HEK293 (cell line): ENCODE measurements around the gene RNF41.

Experiments used
- GFI1B ChIP-seq: fragments of 450-650 bp; formaldehyde crosslinking; IDR thresholded peaks from 2 replicates; pipeline ENCODE4 v1.5.1; 2016; ENCODE audit warnings: missing biosample characterization, missing genetic modification characterization
- ZBTB44 ChIP-seq: fragments of 450-650 bp; IDR thresholded peaks from 2 replicates; pipeline ENCODE4 v1.5.1; 2018; ENCODE audit warnings: missing biosample characterization, mild to moderate bottlenecking, missing genetic modification characterization
- ZFP69B ChIP-seq: fragments of 450-650 bp; formaldehyde crosslinking; IDR thresholded peaks from 2 replicates; pipeline ENCODE4 v1.5.1; 2016; ENCODE audit warnings: missing biosample characterization, missing genetic modification characterization
- ZNF148 ChIP-seq: fragments of 450-650 bp; formaldehyde crosslinking; IDR thresholded peaks from 2 replicates; pipeline ENCODE4 v1.5.0; 2017; ENCODE audit warnings: missing biosample characterization, missing genetic modification characterization, borderline replicate concordance
- ZNF184 ChIP-seq: fragments of 450-650 bp; IDR thresholded peaks from 2 replicates; pipeline ENCODE4 v1.5.1; 2018; ENCODE audit warnings: missing biosample characterization, mild to moderate bottlenecking, missing genetic modification characterization
- ZNF214 ChIP-seq: fragments of 450-650 bp; formaldehyde crosslinking; IDR thresholded peaks from 2 replicates; pipeline ENCODE4 v1.5.1; 2017; ENCODE audit warnings: missing biosample characterization, mild to moderate bottlenecking, missing genetic modification characterization, borderline replicate concordance
- ZNF223 ChIP-seq: fragments of 450-650 bp; formaldehyde crosslinking; IDR thresholded peaks from 2 replicates; pipeline ENCODE4 v1.5.1; 2016; ENCODE audit warnings: missing biosample characterization, missing genetic modification characterization
- ZNF23 ChIP-seq: fragments of 450-650 bp; formaldehyde crosslinking; IDR thresholded peaks from 2 replicates; pipeline ENCODE4 v1.5.1; 2016; ENCODE audit warnings: missing biosample characterization, missing genetic modification characterization, borderline replicate concordance
- ZNF580 ChIP-seq: fragments of 450-650 bp; formaldehyde crosslinking; IDR thresholded peaks from 2 replicates; pipeline ENCODE4 v1.5.1; 2016; ENCODE audit warnings: missing biosample characterization, missing genetic modification characterization
- ZNF585B ChIP-seq: fragments of 450-650 bp; formaldehyde crosslinking; IDR thresholded peaks from 2 replicates; pipeline ENCODE4 v1.5.1; 2016; ENCODE audit warnings: missing biosample characterization, missing genetic modification characterization
- ZNF677 ChIP-seq: fragments of 450-650 bp; IDR thresholded peaks from 2 replicates; pipeline ENCODE4 v1.5.0; 2018; ENCODE audit warnings: missing biosample characterization, mild to moderate bottlenecking, missing genetic modification characterization, moderate library complexity
- ZNF707 ChIP-seq: fragments of 450-650 bp; formaldehyde crosslinking; IDR thresholded peaks from 2 replicates; pipeline ENCODE4 v1.5.1; 2016; ENCODE audit warnings: missing biosample characterization, missing genetic modification characterization
- ZNF776 ChIP-seq: fragments of 450-650 bp; formaldehyde crosslinking; IDR thresholded peaks from 2 replicates; pipeline ENCODE4 v1.5.0; 2017; ENCODE audit warnings: missing biosample characterization, missing genetic modification characterization, borderline replicate concordance
- ZNF785 ChIP-seq: fragments of 450-650 bp; formaldehyde crosslinking; IDR thresholded peaks from 2 replicates; pipeline ENCODE4 v1.5.1; 2016; ENCODE audit warnings: missing biosample characterization, missing genetic modification characterization
- ZNF792 ChIP-seq: fragments of 450-650 bp; formaldehyde crosslinking; IDR thresholded peaks from 2 replicates; pipeline ENCODE4 v1.5.1; 2016; ENCODE audit warnings: missing biosample characterization, missing genetic modification characterization
- ZSCAN5A ChIP-seq: fragments of 450-650 bp; formaldehyde crosslinking; IDR thresholded peaks from 2 replicates; pipeline ENCODE4 v1.5.1; 2016; ENCODE audit warnings: missing biosample characterization, missing genetic modification characterization
- TF ChIP-seq, protein P1 (sequence below): fragments of 450-650 bp; formaldehyde crosslinking; IDR thresholded peaks from 2 replicates; pipeline ENCODE4 v1.5.1; 2017; ENCODE audit warnings: missing biosample characterization, missing genetic modification characterization
- TF ChIP-seq, protein P2 (sequence below): fragments of 450-650 bp; formaldehyde crosslinking; IDR thresholded peaks from 2 replicates; pipeline ENCODE4 v1.5.1; 2016; ENCODE audit warnings: missing biosample characterization, missing genetic modification characterization
- TF ChIP-seq, protein P3 (sequence below): fragments of 450-650 bp; formaldehyde crosslinking; IDR thresholded peaks from 2 replicates; pipeline ENCODE4 v1.5.1; 2016; ENCODE audit warnings: missing biosample characterization, missing genetic modification characterization

RNF41 gene

DNA sequence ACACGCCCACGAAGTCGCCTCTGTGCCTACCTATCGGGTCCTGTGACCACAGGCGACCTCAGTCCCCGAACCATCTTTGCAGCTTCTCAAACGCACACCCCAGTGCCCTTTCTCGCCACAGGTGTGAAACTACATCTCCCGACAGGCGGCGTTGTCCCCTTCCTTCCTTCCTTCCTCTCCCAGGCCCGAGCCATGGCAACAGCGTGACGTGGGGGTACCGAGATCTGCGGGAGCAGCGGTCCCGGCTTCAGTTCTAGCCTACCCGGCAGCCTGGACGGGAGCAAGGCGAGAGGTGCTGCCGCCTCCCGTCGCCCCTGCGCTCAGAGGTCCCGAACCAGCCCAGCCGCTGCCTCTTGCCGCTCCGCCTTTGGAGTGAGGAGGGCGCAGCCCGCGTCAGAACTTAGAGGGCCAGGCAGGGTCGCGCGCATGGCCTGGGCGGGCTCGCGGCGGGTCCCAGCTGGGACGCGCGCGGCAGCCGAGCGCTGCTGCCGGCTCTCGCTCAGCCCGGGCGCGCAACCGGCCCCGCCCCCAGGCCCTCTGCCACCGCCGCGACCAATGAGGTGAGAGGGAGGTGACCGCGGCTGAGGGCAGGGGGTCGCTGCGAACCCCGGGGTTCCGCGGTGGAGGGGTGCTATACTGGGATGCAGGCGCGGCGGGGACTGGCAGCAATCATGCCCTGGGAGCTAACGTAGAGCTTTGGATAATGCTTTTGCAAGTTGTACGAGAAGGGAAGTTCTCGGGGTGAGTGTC lies 45.1 kb upstream of the RNF41 start, which contains the start of gene COQ10A (continued):
- TF ChIP-seq ZNF148 = no peak
- TF ChIP-seq ZSCAN5A (tag by site-specific recombination) = 0 out of 2 replicates have a peak, but pooled peaks have one; percentile 80
- no peak for TF ChIP-seq ZNF23
- TF ChIP-seq ZNF792 (tag by site-specific recombination) = 0 out of 2 replicates have a peak, but pooled peaks have one; percentile 54
- TF ChIP-seq ZBTB44 (tag by site-specific recombination) = no peak
- TF ChIP-seq ZNF223 (tag by site-specific recombination) = no peak
- TF ChIP-seq ZNF776 (tag by site-specific recombination) = no peak
- TF ChIP-seq ZNF707 (tag by site-specific recombination) = no peak
- TF ChIP-seq ZFP69B (tag by site-specific recombination) = peak; percentile 79
- TF ChIP-seq ZNF785 (tag by site-specific recombination) = no peak
- no peak for TF ChIP-seq ZNF184 (tag by site-specific recombination)
- TF ChIP-seq, protein P1, sequence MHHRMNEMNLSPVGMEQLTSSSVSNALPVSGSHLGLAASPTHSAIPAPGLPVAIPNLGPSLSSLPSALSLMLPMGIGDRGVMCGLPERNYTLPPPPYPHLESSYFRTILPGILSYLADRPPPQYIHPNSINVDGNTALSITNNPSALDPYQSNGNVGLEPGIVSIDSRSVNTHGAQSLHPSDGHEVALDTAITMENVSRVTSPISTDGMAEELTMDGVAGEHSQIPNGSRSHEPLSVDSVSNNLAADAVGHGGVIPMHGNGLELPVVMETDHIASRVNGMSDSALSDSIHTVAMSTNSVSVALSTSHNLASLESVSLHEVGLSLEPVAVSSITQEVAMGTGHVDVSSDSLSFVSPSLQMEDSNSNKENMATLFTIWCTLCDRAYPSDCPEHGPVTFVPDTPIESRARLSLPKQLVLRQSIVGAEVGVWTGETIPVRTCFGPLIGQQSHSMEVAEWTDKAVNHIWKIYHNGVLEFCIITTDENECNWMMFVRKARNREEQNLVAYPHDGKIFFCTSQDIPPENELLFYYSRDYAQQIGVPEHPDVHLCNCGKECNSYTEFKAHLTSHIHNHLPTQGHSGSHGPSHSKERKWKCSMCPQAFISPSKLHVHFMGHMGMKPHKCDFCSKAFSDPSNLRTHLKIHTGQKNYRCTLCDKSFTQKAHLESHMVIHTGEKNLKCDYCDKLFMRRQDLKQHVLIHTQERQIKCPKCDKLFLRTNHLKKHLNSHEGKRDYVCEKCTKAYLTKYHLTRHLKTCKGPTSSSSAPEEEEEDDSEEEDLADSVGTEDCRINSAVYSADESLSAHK (tag by site-specific recombination) = no peak
- TF ChIP-seq, protein P2, sequence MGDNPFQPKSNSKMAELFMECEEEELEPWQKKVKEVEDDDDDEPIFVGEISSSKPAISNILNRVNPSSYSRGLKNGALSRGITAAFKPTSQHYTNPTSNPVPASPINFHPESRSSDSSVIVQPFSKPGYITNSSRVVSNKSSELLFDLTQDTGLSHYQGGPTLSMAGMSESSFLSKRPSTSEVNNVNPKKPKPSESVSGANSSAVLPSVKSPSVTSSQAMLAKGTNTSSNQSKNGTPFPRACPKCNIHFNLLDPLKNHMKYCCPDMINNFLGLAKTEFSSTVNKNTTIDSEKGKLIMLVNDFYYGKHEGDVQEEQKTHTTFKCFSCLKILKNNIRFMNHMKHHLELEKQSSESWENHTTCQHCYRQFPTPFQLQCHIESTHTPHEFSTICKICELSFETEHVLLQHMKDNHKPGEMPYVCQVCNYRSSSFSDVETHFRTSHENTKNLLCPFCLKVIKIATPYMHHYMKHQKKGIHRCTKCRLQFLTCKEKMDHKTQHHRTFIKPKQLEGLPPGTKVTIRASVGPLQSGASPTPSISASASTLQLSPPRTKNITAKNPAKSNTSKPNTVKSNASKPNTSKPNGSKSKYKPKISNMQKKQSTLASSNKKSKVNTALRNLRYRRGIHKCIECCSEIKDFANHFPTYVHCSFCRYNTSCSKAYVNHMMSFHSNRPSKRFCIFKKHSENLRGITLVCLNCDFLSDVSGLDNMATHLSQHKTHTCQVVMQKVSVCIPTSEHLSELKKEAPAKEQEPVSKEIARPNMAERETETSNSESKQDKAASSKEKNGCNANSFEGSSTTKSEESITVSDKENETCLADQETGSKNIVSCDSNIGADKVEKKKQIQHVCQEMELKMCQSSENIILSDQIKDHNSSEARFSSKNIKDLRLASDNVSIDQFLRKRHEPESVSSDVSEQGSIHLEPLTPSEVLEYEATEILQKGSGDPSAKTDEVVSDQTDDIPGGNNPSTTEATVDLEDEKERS (tag by site-specific recombination) = no peak
- no peak for TF ChIP-seq GFI1B (tag by site-specific recombination)
- 0 out of 2 replicates have a peak, but pooled peaks have one; percentile 22 for TF ChIP-seq ZNF677
- TF ChIP-seq ZNF585B (tag by site-specific recombination) = no peak
- no peak for TF ChIP-seq ZNF214 (tag by site-specific recombination)
- TF ChIP-seq ZNF580 (tag by site-specific recombination) = peak; percentile 89
- TF ChIP-seq, protein P3, sequence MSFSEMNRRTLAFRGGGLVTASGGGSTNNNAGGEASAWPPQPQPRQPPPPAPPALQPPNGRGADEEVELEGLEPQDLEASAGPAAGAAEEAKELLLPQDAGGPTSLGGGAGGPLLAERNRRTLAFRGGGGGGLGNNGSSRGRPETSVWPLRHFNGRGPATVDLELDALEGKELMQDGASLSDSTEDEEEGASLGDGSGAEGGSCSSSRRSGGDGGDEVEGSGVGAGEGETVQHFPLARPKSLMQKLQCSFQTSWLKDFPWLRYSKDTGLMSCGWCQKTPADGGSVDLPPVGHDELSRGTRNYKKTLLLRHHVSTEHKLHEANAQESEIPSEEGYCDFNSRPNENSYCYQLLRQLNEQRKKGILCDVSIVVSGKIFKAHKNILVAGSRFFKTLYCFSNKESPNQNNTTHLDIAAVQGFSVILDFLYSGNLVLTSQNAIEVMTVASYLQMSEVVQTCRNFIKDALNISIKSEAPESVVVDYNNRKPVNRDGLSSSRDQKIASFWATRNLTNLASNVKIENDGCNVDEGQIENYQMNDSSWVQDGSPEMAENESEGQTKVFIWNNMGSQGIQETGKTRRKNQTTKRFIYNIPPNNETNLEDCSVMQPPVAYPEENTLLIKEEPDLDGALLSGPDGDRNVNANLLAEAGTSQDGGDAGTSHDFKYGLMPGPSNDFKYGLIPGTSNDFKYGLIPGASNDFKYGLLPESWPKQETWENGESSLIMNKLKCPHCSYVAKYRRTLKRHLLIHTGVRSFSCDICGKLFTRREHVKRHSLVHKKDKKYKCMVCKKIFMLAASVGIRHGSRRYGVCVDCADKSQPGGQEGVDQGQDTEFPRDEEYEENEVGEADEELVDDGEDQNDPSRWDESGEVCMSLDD = peak; percentile 91
